ENCODE results near the gene MS4A6E. TPM values are rescaled to one million over a fixed set of nuclear protein-coding genes. Genes with fewer than 3 reads are reported as not detected.
A peak's percentile ranks its signal among the peaks of the same experiment; 100 is the strongest.

MS4A6E gene
- polyA plus RNA-seq, 1 of the 3 experiments (the other 2 are of a cell fraction): not detected

- TF ChIP-seq RAD21 (IDR thresholded peaks at IDR 0.05; ENCODE audit: low read length) (no peak), POLR2AphosphoS5 (IDR thresholded peaks at IDR 0.05; ENCODE audit: low read depth, low read length) (no peak), MXI1 (IDR thresholded peaks at IDR 0.05; ENCODE audit: low read depth, low read length) (no peak), IRF3 (IDR thresholded peaks at IDR 0.05; ENCODE audit: low read depth, low read length) (no peak), GABPA (IDR thresholded peaks at IDR 0.05; ENCODE audit: low read depth) (no peak), MAX (IDR thresholded peaks at IDR 0.05; ENCODE audit: low read depth) (no peak)
- CTCF ChIA-PET: interaction anchor here (1.0 kb wide), 1 partner anchor 41 kb away, joined by 4 read pairs; no protein-coding TSS in a partner anchor
- no peak for DNase-seq
Measured at GRCh38 chr11:60305906-60306619, 21.0 kb upstream of the MS4A6E start.

GRCh38 chr11:60307507-60308195 is 19.4 kb upstream of the MS4A6E start:
- no peaks in the 10 kb centered on the region for H3K4me1 ChIP-seq (ENCODE audit: control insufficient read depth in 1 of 2, insufficient read depth in 2 of 2, low read depth in 1 of 2, low read length in 1 of 2)
- DNase-seq: no peak
- no peaks in the 10 kb centered on the region for H4K20me1 ChIP-seq (ENCODE audit: insufficient read depth)
- no peak overlapping the region for H3K9ac ChIP-seq
- no peaks in the 10 kb centered on the region for H3F3A ChIP-seq (replicated peaks; ENCODE audit: insufficient read depth)
- no peaks in the 10 kb centered on the region for H3K27me3 ChIP-seq (ENCODE audit: insufficient read depth)
- CTCF ChIA-PET: interaction anchor here (0.7 kb wide), 1 partner anchor 56 kb away, joined by 3 read pairs; no protein-coding TSS in a partner anchor
- POLR2A ChIA-PET: no interaction called here
- no peaks in the 10 kb centered on the region for H3K79me2 ChIP-seq (ENCODE audit: insufficient read depth)
- H2AFZ ChIP-seq (ENCODE audit: low read depth): no peak overlapping the region
- no peak for TF ChIP-seq YY1 (IDR thresholded peaks at IDR 0.05; ENCODE audit: low read depth)
- TF ChIP-seq GATA2 (CRISPR knock-in tag; IDR thresholded peaks at IDR 0.05): no peak
- TF ChIP-seq USF1 (IDR thresholded peaks at IDR 0.05; ENCODE audit: borderline replicate concordance, low read depth): no peak
- no peak for TF ChIP-seq CTCF (IDR thresholded peaks at IDR 0.05)
- TF ChIP-seq TEAD4 (IDR thresholded peaks at IDR 0.05; ENCODE audit: borderline replicate concordance, insufficient read depth): no peak
- no peak overlapping the region for H3K4me2 ChIP-seq
- H3K27ac ChIP-seq (ENCODE audit: low read depth in 2 of 2, low read length in 1 of 2): no peak overlapping the region
- no peaks in the 10 kb centered on the region for H3K9me3 ChIP-seq
- no peaks in the 10 kb centered on the region for H3K36me3 ChIP-seq (replicated peaks in 1 of 2; ENCODE audit: control insufficient read depth in 1 of 2, insufficient read depth in 2 of 2, low read length in 1 of 2)
- WGBS (ENCODE audit: low lambda C conversion rate): 0% methylated on average over 3 of the region's 3 CpGs
- no peak overlapping the region for H3K4me3 ChIP-seq (ENCODE audit: low read depth in 2 of 2, low read length in 1 of 2)
- H3K9me2 ChIP-seq: no peaks in the 10 kb centered on the region

More at GRCh38 chr11:60305906-60306619, 21.0 kb upstream of the MS4A6E start:
- Histone ChIP-seq H3K79me2 (ENCODE audit: insufficient read depth) (no peaks in the 10 kb centered on the region), H4K20me1 (ENCODE audit: insufficient read depth) (no peaks in the 10 kb centered on the region), H3K9me2 (no peaks in the 10 kb centered on the region), H2AFZ (ENCODE audit: low read depth) (no peak overlapping the region), H3K4me1 (ENCODE audit: control insufficient read depth in 1 of 2, insufficient read depth in 2 of 2, low read depth in 1 of 2, low read length in 1 of 2) (no peaks in the 10 kb centered on the region), H3K27me3 (ENCODE audit: insufficient read depth) (no peaks in the 10 kb centered on the region), H3K9me3 (no peaks in the 10 kb centered on the region), H3K9ac (no peak overlapping the region), H3F3A (replicated peaks; ENCODE audit: insufficient read depth) (no peaks in the 10 kb centered on the region), H3K27ac (ENCODE audit: low read depth in 2 of 2, low read length in 1 of 2) (peak overlapping the region in 1 of 2 experiments; percentile 36; a peak in 2 of 4 replicates), H3K4me3 (ENCODE audit: low read depth in 2 of 2, low read length in 1 of 2) (no peak overlapping the region), H3K4me2 (peak overlapping the region; percentile 34), H3K36me3 (replicated peaks in 1 of 2; ENCODE audit: control insufficient read depth in 1 of 2, insufficient read depth in 2 of 2, low read length in 1 of 2) (no peaks in the 10 kb centered on the region)
- POLR2A ChIA-PET: no interaction called here
- 0% methylated on average over 3 of the region's 3 CpGs for WGBS (ENCODE audit: low lambda C conversion rate)
